Heart right ventricle (tissue), 16 donors: ENCODE results near the gene STXBP5. TPM values are rescaled to one million over a fixed set of nuclear protein-coding genes. Genes with fewer than 3 reads are reported as not detected.

ENCODE experiments used
- ATAC-seq, 8 donors: fragments of 200-7000 bp; cut with Tn5 transposase; one replicate each; pipeline ENCODE4 v1.9.1; 2020; ENCODE audit warnings: mild to moderate bottlenecking in 8 of 8, moderate library complexity in 8 of 8, moderate number of reproducible peaks in 1 of 8
- DNase-seq, 2 donors: peaks; one replicate each; pipeline ENCODE4 v3.0.0-alpha.2; 2020
- H3K27ac ChIP-seq, 10 donors: fragments of 200-600 bp; sonication (generic) in 2 of 10; one replicate each; pipeline versions ENCODE4 v1.5.0 to v1.8.0; 2020 to 2022; ENCODE audit warnings: mild to moderate bottlenecking in 3 of 10
- H3K27me3 ChIP-seq, 7 donors: fragments of 200-600 bp; one replicate each; pipeline ENCODE4 v1.8.0; 2021 to 2022; ENCODE audit warnings: mild to moderate bottlenecking in 2 of 7
- H3K36me3 ChIP-seq, 9 donors: fragments of 200-600 bp; sonication (generic) in 1 of 9; one replicate each; pipeline versions ENCODE4 v1.5.0 to v1.8.0; 2020 to 2022; ENCODE audit warnings: mild to moderate bottlenecking in 2 of 9
- H3K4me1 ChIP-seq, 9 donors: fragments of 200-600 bp; sonication (generic) in 1 of 9; one replicate each; pipeline versions ENCODE4 v1.5.0 to v1.8.0; 2020 to 2022; ENCODE audit warnings: mild to moderate bottlenecking in 4 of 9
- H3K4me3 ChIP-seq, 10 donors: fragments of 200-600 bp; sonication (generic) in 2 of 10; one replicate each; pipeline versions ENCODE4 v1.5.0 to v1.8.0; 2020 to 2022; ENCODE audit warnings: mild to moderate bottlenecking in 7 of 10, moderate library complexity in 2 of 10
- H3K9me3 ChIP-seq, 11 donors: fragments of 200-600 bp in 10 of 11; sonication (generic) in 2 of 11; one replicate each; pipeline versions ENCODE4 v1.5.0 to v1.8.0; 2013 to 2022; ENCODE audit warnings: mild to moderate bottlenecking in 2 of 11, control low read depth in 1 of 11, moderate library complexity in 1 of 11
- CTCF ChIP-seq, 9 donors: fragments of 200-600 bp; sonication (generic) in 2 of 9; IDR thresholded peaks; one replicate each; pipeline versions ENCODE4 v1.5.0 to v1.8.0; 2021 to 2022; ENCODE audit warnings: antibody characterized with exemption in 9 of 9, mild to moderate bottlenecking in 5 of 9, moderate library complexity in 1 of 9
- WGBS, 2 donors: extraction: QIAGEN DNeasy Blood & Tissue Kit; methylation state at CpG; one replicate each; pipeline ENCODE4 v1.1.7; 2013; ENCODE audit warnings: inconsistent platforms in 1 of 2; 5-methylcytosine and 5-hydroxymethylcytosine counted together
- intact Hi-C, 10 donors: fragments of 100-400 bp; cut with DNase I; formaldehyde crosslinking; loops; one replicate each; pipeline versions ENCODE4 v1.11.1 to v1.14.2; 2022
- polyA plus RNA-seq, 2 donors: library from polyadenylated mRNA; stranded (reverse); fragments of 200-250 nt; gene quantifications; one replicate each; pipeline ENCODE4 v1.2.3, GENCODE V29; 2013
- total RNA-seq, 10 donors: library from RNA; stranded (reverse); fragmentation: NEBNext Ultra II Directional in 3 of 10; extraction: Animal tissue kit (Norgen Biotek cat#: 25700) in 3 of 10; gene quantifications; one replicate each; pipeline versions ENCODE4 v1.2.1 to v1.2.4, GENCODE V29; 2021 to 2023
- donor health status: Arrhythmogenic right ventricular cardiomyopathy.
- donor health status: ischemic (EF 13 %, LVEDD 7.1; RV severe dilation, severe dysfunction).
- donor health status: healthy with polysubstance abuse.
- donor health status: DM: no; HTN: yes; CAD: no.
- donor health status: DM: no; HTN: no; CAD: no.
- donor health status: ischemic (EF 25% LVEDD 6.9; RV normal size, moderate dysfunction).
- donor health status: ischemic (EF 25% LVEDD 5.7; RV mildly dilated, moderate dysfunction).
- donor health status: healthy.
- donor health status: DM: yes; HTN: yes; CAD: no.
- donor health status: Ischemic cardiomyopathy.
- donor health status: ischemic (EF 35%, LVEDD 5.7; RV mildly dilated, moderate dysfunction).
- donor health status: nonischemic (EF 11% LVEDD 7.7; RV severe dilation, severe dysfunction).
- donor health status: DM: yes; HTN: yes; CAD: no.
- donor health status: PGD.
- donor health status: ischemic (EF 29% LVEDD 5.4; RV normal size, mild dysfunction).
- donor health status: nonischemic (EF 23%, LVEDD 6.1; RV moderate dilation, normal function).

Gene STXBP5
- total and polyA plus RNA-seq, 12 donors = 2.8 to 23.2 (median 13.4) TPM

GRCh38 chr6:147337921-147338320 lies 133.7 kb downstream of the STXBP5 start:
- no peak for TF ChIP-seq CTCF (IDR thresholded peaks at IDR 0.05)
- whole genome bisulfite sequencing, 2 donors = 79 to 83% methylated on average over 3 of the region's 3 CpGs

GRCh38 chr6:147341486-147341885 lies 137.3 kb downstream of the STXBP5 start:
- H3K27ac ChIP-seq = no peak overlapping the region
- H3K27me3 ChIP-seq = no peaks in the 10 kb centered on the region
- 95 to 97% methylated on average over 1 of the region's 1 CpG for WGBS, 2 donors
- DNase-seq = no peak
- no peak for TF ChIP-seq CTCF (IDR thresholded peaks at IDR 0.05)
- H3K4me3 ChIP-seq = no peak overlapping the region
- no peaks in the 10 kb centered on the region for H3K4me1 ChIP-seq
- intact Hi-C loops = no loop called here
- no peak for ATAC-seq
- H3K36me3 ChIP-seq = peaks cover 0 to 57% (median 0%) of the 10 kb centered on the region in 9 donors
- no peaks in the 10 kb centered on the region for H3K9me3 ChIP-seq

More at GRCh38 chr6:147337921-147338320, 133.7 kb downstream of the STXBP5 start:
- ATAC-seq (no peak), DNase-seq (no peak)
- H3K4me3 ChIP-seq = no peak overlapping the region
- H3K27me3 ChIP-seq = no peaks in the 10 kb centered on the region
- no peak overlapping the region for H3K27ac ChIP-seq
- no peaks in the 10 kb centered on the region for H3K4me1 ChIP-seq
- peaks cover 0 to 74% (median 3%) of the 10 kb centered on the region in 9 donors for H3K36me3 ChIP-seq
- intact Hi-C loops = no loop called here
- no peaks in the 10 kb centered on the region for H3K9me3 ChIP-seq

DNA sequence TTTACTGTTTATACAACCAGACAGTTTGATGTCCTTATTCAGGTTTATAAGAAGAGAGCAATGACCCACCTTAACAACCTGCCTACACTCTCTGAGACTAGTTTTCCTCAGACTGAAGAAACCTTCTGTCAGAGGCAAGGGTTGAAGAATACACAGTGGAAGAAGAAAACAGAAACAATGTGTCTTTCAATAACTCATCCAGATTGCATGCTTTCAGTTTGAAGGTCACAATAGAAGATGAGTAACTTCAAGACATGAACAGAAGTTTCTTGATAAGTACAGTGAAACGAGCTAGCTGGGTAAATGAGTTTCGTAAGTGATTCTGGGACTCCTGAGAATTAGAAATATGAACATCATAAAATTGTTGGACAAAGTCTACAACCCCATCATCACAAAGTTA lies 141.7 kb downstream of the STXBP5 start:
- Histone ChIP-seq H3K9me3 (no peaks in the 10 kb centered on the region), H3K27ac (no peak overlapping the region), H3K4me1 (no peaks in the 10 kb centered on the region), H3K4me3 (no peak overlapping the region), H3K36me3 (peaks cover 0 to 47% (median 0%) of the 10 kb centered on the region in 9 donors), H3K27me3 (no peaks in the 10 kb centered on the region)
- ATAC-seq (no peak), DNase-seq (no peak)
- TF ChIP-seq CTCF (IDR thresholded peaks at IDR 0.05) = no peak
- intact Hi-C loops = no loop called here
- WGBS, 2 donors = 88 to 93% methylated on average over 2 of the region's 2 CpGs

DNA sequence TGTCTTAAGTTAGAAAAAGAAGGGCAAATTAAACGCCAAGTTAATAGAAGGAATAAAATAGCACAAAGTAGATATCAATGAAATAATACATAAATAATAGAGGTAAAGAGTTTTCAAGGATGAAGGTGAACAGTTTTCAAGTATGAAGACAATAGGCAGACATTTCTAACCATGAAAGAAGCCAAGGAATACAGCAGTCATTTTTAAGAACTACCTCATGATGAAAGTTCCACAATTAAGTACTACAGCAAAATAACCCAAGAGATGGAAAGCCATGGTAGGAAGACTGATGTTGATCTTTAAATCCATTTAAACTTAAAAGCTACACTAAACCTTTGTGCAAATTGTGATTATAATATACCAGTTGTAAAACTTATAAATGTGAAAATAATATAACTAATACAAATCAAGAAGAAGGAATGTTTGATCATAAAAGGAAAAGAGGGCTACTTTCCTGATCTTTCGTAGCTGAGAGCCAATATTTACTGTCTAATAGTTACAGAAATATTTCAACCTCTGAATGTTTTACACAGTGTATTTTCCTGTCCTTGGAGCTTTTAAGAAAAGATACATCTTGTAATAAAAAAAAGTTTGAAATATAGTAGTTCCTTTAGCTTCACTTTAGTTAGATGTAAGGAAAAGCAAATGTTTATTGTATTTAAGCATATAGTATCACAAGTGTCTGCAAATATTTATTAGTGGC lies 143.1 kb downstream of the STXBP5 start:
- no peaks in the 10 kb centered on the region for H3K27me3 ChIP-seq

More for the DNA sequence above, 143.1 kb downstream of the STXBP5 start:
- WGBS, 2 donors = 94 to 98% methylated on average over 2 of the region's 2 CpGs
- no peaks in the 10 kb centered on the region for H3K4me1 ChIP-seq
- ATAC-seq (no peak), DNase-seq (no peak)
- TF ChIP-seq CTCF (IDR thresholded peaks at IDR 0.05) = no peak
- peaks cover 0 to 33% (median 0%) of the 10 kb centered on the region in 9 donors for H3K36me3 ChIP-seq
- no peak overlapping the region for H3K27ac ChIP-seq
- H3K4me3 ChIP-seq = no peak overlapping the region
- no peaks in the 10 kb centered on the region for H3K9me3 ChIP-seq
- intact Hi-C loops = no loop called here
